Mesendoderm (in vitro differentiated cells): ENCODE results near the gene NEO1.
A peak's percentile ranks its signal among the peaks of the same experiment; 100 is the strongest.

Source experiments
- DNase-seq: peaks from one replicate; pipeline ENCODE4 v3.0.0; 2013
- H2AK5ac ChIP-seq: 2 replicates; pipeline ENCODE4 v1.6.1; 2013; ENCODE audit warnings: low read length, inconsistent platforms
- H2BK120ac ChIP-seq: 2 replicates; pipeline ENCODE4 v1.6.1; 2013; ENCODE audit warnings: low read depth, mild to moderate bottlenecking, low read length, moderate library complexity, mixed read lengths
- H2BK15ac ChIP-seq: replicated peaks from 2 replicates; pipeline ENCODE4 v1.6.1; 2013; ENCODE audit warnings: low read depth, mild to moderate bottlenecking, moderate library complexity
- H2BK5ac ChIP-seq: 2 replicates; pipeline ENCODE4 v1.6.1; 2013; ENCODE audit warnings: low read length, inconsistent platforms
- H3K18ac ChIP-seq: 2 replicates; pipeline ENCODE4 v1.6.1; 2013; ENCODE audit warnings: mild to moderate bottlenecking, low read length, mixed read lengths
- H3K23ac ChIP-seq: one replicate; pipeline ENCODE4 v1.6.1; 2013; ENCODE audit warnings: low read length
- H3K27ac ChIP-seq: 2 replicates; pipeline ENCODE4 v1.5.1; 2013; ENCODE audit warnings: low read depth, mild to moderate bottlenecking, inconsistent platforms, low read length, moderate library complexity
- H3K27me3 ChIP-seq: 2 replicates; pipeline ENCODE4 v1.6.1; 2013; ENCODE audit warnings: low read length, control low read depth, mild to moderate bottlenecking, inconsistent platforms; ENCODE audit not compliant: insufficient read depth, poor library complexity
- H3K36me3 ChIP-seq: 2 replicates; pipeline ENCODE4 v1.6.1; 2013; ENCODE audit warnings: low read length, inconsistent platforms; ENCODE audit not compliant: control insufficient read depth, insufficient read depth
- H3K4ac ChIP-seq: one replicate; pipeline ENCODE4 v1.6.1; 2013; ENCODE audit warnings: low read depth, mild to moderate bottlenecking, low read length, moderate library complexity
- H3K4me1 ChIP-seq: 2 replicates; pipeline ENCODE4 v1.6.1; 2013; ENCODE audit warnings: low read depth, low read length, inconsistent platforms; ENCODE audit not compliant: control insufficient read depth
- H3K4me2 ChIP-seq: 2 replicates; pipeline ENCODE4 v1.6.1; 2013; ENCODE audit warnings: low read length
- H3K4me3 ChIP-seq: 2 replicates; pipeline ENCODE4 v1.5.1; 2013; ENCODE audit warnings: mild to moderate bottlenecking, low read length
- H3K56ac ChIP-seq: one replicate; pipeline ENCODE4 v1.6.1; 2013; ENCODE audit warnings: low read length
- H3K79me1 ChIP-seq: 2 replicates; pipeline ENCODE4 v1.6.1; 2013; ENCODE audit warnings: low read length, inconsistent platforms
- H3K79me2 ChIP-seq: 2 replicates; pipeline ENCODE4 v1.6.1; 2013; ENCODE audit warnings: mild to moderate bottlenecking, low read length; ENCODE audit not compliant: control insufficient read depth, insufficient read depth
- H3K9ac ChIP-seq: 2 replicates; pipeline ENCODE4 v1.6.1; 2013; ENCODE audit warnings: low read length, inconsistent platforms
- H4K5ac ChIP-seq: one replicate; pipeline ENCODE4 v1.6.1; 2013; ENCODE audit warnings: low read length
- H4K8ac ChIP-seq: one replicate; pipeline ENCODE4 v1.6.1; 2013; ENCODE audit warnings: low read depth, mild to moderate bottlenecking, control low read depth, low read length, moderate library complexity
- WGBS: extraction: QIAGEN DNeasy Blood & Tissue Kit; methylation state at CpG from one replicate; pipeline ENCODE4 v1.1.7; 2013; ENCODE audit warnings: low lambda C conversion rate, missing lambda C conversion rate; ENCODE audit not compliant: insufficient coverage; ENCODE audit errors: extremely low coverage; 5-methylcytosine and 5-hydroxymethylcytosine counted together

Gene NEO1

GRCh38 chr15:73265536-73266153 lies 213.4 kb downstream of the NEO1 start:
- DNase-seq = peak; percentile 84
- peaks cover 2% of the 10 kb centered on the region for H3K36me3 ChIP-seq
- H4K8ac ChIP-seq = no peak overlapping the region

GRCh38 chr15:73268457-73268856 lies 216.2 kb downstream of the NEO1 start:
- no peak for DNase-seq
- no peak overlapping the region for H3K27ac ChIP-seq
- no peak overlapping the region for H3K56ac ChIP-seq
- H3K79me2 ChIP-seq = no peaks in the 10 kb centered on the region
- H3K4me2 ChIP-seq = no peak overlapping the region
- H2BK5ac ChIP-seq = no peak overlapping the region
- H3K4me1 ChIP-seq = no peaks in the 10 kb centered on the region
- no peaks in the 10 kb centered on the region for H3K27me3 ChIP-seq
- peaks cover 2% of the 10 kb centered on the region for H3K36me3 ChIP-seq
- H3K9ac ChIP-seq = no peak overlapping the region
- H2AK5ac ChIP-seq = no peak overlapping the region
- H3K4ac ChIP-seq = no peak overlapping the region
- no peak overlapping the region for H4K8ac ChIP-seq
- no peak overlapping the region for H3K23ac ChIP-seq
- WGBS = no CpG with 5 or more reads among the region's 1 CpG
- H3K79me1 ChIP-seq = no peaks in the 10 kb centered on the region
- H2BK15ac ChIP-seq = no peak overlapping the region
- no peak overlapping the region for H3K4me3 ChIP-seq
- H4K5ac ChIP-seq = no peak overlapping the region
- H2BK120ac ChIP-seq = no peak overlapping the region
- no peak overlapping the region for H3K18ac ChIP-seq

More at GRCh38 chr15:73265536-73266153, 213.4 kb downstream of the NEO1 start:
- Histone ChIP-seq H3K9ac (no peak overlapping the region), H3K56ac (no peak overlapping the region), H3K4ac (no peak overlapping the region), H3K27me3 (no peaks in the 10 kb centered on the region), H3K4me2 (no peak overlapping the region), H2AK5ac (no peak overlapping the region), H3K79me2 (no peaks in the 10 kb centered on the region), H3K27ac (no peak overlapping the region), H2BK5ac (no peak overlapping the region), H2BK120ac (no peak overlapping the region), H4K5ac (no peak overlapping the region), H3K4me3 (no peak overlapping the region), H3K23ac (no peak overlapping the region), H3K4me1 (no peaks in the 10 kb centered on the region), H3K18ac (no peak overlapping the region), H2BK15ac (no peak overlapping the region), H3K79me1 (no peaks in the 10 kb centered on the region)
- WGBS = no CpG with 5 or more reads among the region's 4 CpGs

GRCh38 chr15:73270366-73271097 lies 218.3 kb downstream of the NEO1 start:
- Histone ChIP-seq H3K27me3 (no peaks in the 10 kb centered on the region), H3K36me3 (peaks cover 2% of the 10 kb centered on the region), H3K79me2 (no peaks in the 10 kb centered on the region), H3K9ac (no peak overlapping the region), H3K4ac (no peak overlapping the region), H4K5ac (no peak overlapping the region), H3K56ac (no peak overlapping the region), H3K4me1 (no peaks in the 10 kb centered on the region), H3K27ac (no peak overlapping the region), H3K4me3 (no peak overlapping the region), H2BK15ac (no peak overlapping the region), H2BK5ac (no peak overlapping the region), H3K79me1 (no peaks in the 10 kb centered on the region), H2BK120ac (no peak overlapping the region), H2AK5ac (no peak overlapping the region), H3K23ac (no peak overlapping the region), H3K4me2 (no peak overlapping the region), H3K18ac (no peak overlapping the region), H4K8ac (no peak overlapping the region)
- DNase-seq = no peak
- no CpG with 5 or more reads among the region's 3 CpGs for WGBS

- Histone ChIP-seq H4K8ac (no peak overlapping the region), H3K4me3 (no peak overlapping the region), H3K27ac (no peak overlapping the region), H3K23ac (no peak overlapping the region), H3K79me2 (no peaks in the 10 kb centered on the region), H3K27me3 (no peaks in the 10 kb centered on the region), H3K79me1 (no peaks in the 10 kb centered on the region), H3K4me2 (no peak overlapping the region), H2BK120ac (no peak overlapping the region), H2BK5ac (no peak overlapping the region), H3K4me1 (no peaks in the 10 kb centered on the region), H3K9ac (no peak overlapping the region), H3K36me3 (peaks cover 2% of the 10 kb centered on the region), H3K56ac (no peak overlapping the region), H3K4ac (no peak overlapping the region), H4K5ac (no peak overlapping the region), H2BK15ac (no peak overlapping the region), H2AK5ac (no peak overlapping the region), H3K18ac (no peak overlapping the region)
- peak; percentile 73 for DNase-seq
- no CpG with 5 or more reads among the region's 5 CpGs for WGBS
Measured at GRCh38 chr15:73273181-73274002, 221.1 kb downstream of the NEO1 start.

GRCh38 chr15:73275862-73276261 lies 223.6 kb downstream of the NEO1 start:
- Histone ChIP-seq H3K27me3 (no peaks in the 10 kb centered on the region), H3K36me3 (no peaks in the 10 kb centered on the region), H3K4ac (no peak overlapping the region), H2AK5ac (no peak overlapping the region), H4K8ac (no peak overlapping the region), H3K27ac (no peak overlapping the region), H3K4me1 (no peaks in the 10 kb centered on the region), H3K18ac (no peak overlapping the region), H3K79me2 (no peaks in the 10 kb centered on the region), H3K79me1 (no peaks in the 10 kb centered on the region), H2BK120ac (no peak overlapping the region), H3K56ac (no peak overlapping the region), H2BK15ac (no peak overlapping the region), H4K5ac (no peak overlapping the region), H3K23ac (no peak overlapping the region), H3K9ac (no peak overlapping the region), H2BK5ac (no peak overlapping the region), H3K4me3 (no peak overlapping the region), H3K4me2 (no peak overlapping the region)
- no peak for DNase-seq
